HCT116 (cell line): ENCODE measurements around the gene SDC3. TPM values are rescaled to one million over a fixed set of nuclear protein-coding genes. Genes with fewer than 3 reads are reported as not detected.

ENCODE experiments used
- ATAC-seq: fragments of 200-7000 bp; cut with Tn5 transposase; 2 replicates; pipeline ENCODE4 v1.9.1; 2020; ENCODE audit warnings: mild to moderate bottlenecking, moderate library complexity
- BruUV-seq: library from RNA; stranded (reverse); fragments of 400-500 nt; replicated peaks from 2 replicates; lab custom pipeline; 2021; lab: Mats Ljungman, UMichigan
- CTCF ChIA-PET: fragments of 300-600 bp; sonication (Branson Sonifier 250); formaldehyde crosslinking; loops from one replicate; lab custom pipeline; 2021; ENCODE audit warnings: antibody characterized with exemption; lab: Charles Lee
- POLR2A ChIA-PET: fragments of 300-600, 350-600 bp; sonication (Branson Sonifier 250); formaldehyde crosslinking; loops from one replicate; lab custom pipeline; 2021; ENCODE audit warnings: antibody characterized with exemption; lab: Charles Lee
- RAD21 ChIA-PET, 2 experiments: fragments of 300-600 bp; sonication (Branson Sonifier 250); formaldehyde crosslinking; loops; one replicate each; lab custom pipeline; 2023; ENCODE audit warnings: low total read pairs in 2 of 2; ENCODE audit not compliant: uncharacterized antibody in 2 of 2, unreplicated experiment in 2 of 2, low non-redundant PET in 1 of 2; lab: Charles Lee
- DNase-seq: peaks from one replicate; pipeline ENCODE4 v3.0.0-alpha.2; 2010; ENCODE audit warnings: low read depth, low spot score
- H2AFZ ChIP-seq: fragments of 200-600 bp; shearing (Covaris generic), sonication (generic); 2 replicates; pipeline ENCODE4 v1.6.1; 2017; ENCODE audit warnings: low read depth, mixed run types, mixed read lengths, antibody characterized with exemption, low read length; ENCODE audit not compliant: poor library complexity, severe bottlenecking
- H3K27ac ChIP-seq: 2 replicates; pipeline ENCODE4 v1.5.1; 2012; ENCODE audit warnings: low read depth, low read length
- H3K27me3 ChIP-seq: fragments of 200-600 bp; sonication (generic); 2 replicates; pipeline ENCODE4 v1.6.1; 2016; ENCODE audit warnings: mixed run types, low read length, mixed read lengths; ENCODE audit not compliant: insufficient read depth
- H3K36me3 ChIP-seq, 2 experiments: fragments of 200-500 bp in 1 of 2; fragments of 200-600 bp in 1 of 2; sonication (Bioruptor generic) in 1 of 2; sonication (generic) in 1 of 2; 2 replicates each; pipeline versions ENCODE4 v1.5.1 to v1.6.1; 2014 to 2016; ENCODE audit warnings: low read length in 2 of 2, inconsistent platforms in 1 of 2, mixed read lengths in 1 of 2, mixed run types in 1 of 2; ENCODE audit not compliant: insufficient read depth in 2 of 2, control insufficient read depth in 1 of 2
- H3K4me1 ChIP-seq, 2 experiments: fragments of 200-600 bp in 1 of 2; sonication (generic) in 1 of 2; 2 replicates each; pipeline versions ENCODE4 v1.5.1 to v1.6.1; 2012 to 2017; ENCODE audit warnings: low read length in 2 of 2, inconsistent platforms in 1 of 2, mild to moderate bottlenecking in 1 of 2, mixed read lengths in 1 of 2, mixed run types in 1 of 2, moderate library complexity in 1 of 2; ENCODE audit not compliant: insufficient read depth in 2 of 2, control insufficient read depth in 1 of 2
- H3K4me2 ChIP-seq: fragments of 200-600 bp; sonication (generic); 2 replicates; pipeline ENCODE4 v1.6.1; 2017; ENCODE audit warnings: mixed run types, low read length, mixed read lengths
- H3K4me3 ChIP-seq, 2 experiments: fragments of 200-600 bp in 1 of 2; sonication (generic) in 1 of 2; replicated peaks in 1 of 2; 2 replicates each; pipeline ENCODE4 v1.5.1; 2011 to 2016; ENCODE audit warnings: low read length in 2 of 2, control low read depth in 1 of 2, low read depth in 1 of 2, mild to moderate bottlenecking in 1 of 2, mixed read lengths in 1 of 2, mixed run types in 1 of 2
- H3K79me2 ChIP-seq: fragments of 200-600 bp; sonication (generic); 2 replicates; pipeline ENCODE4 v1.6.1; 2017; ENCODE audit warnings: mild to moderate bottlenecking, mixed run types, low read length, moderate library complexity, mixed read lengths; ENCODE audit not compliant: insufficient read depth
- H3K9ac ChIP-seq: fragments of 200-600 bp; sonication (generic); 2 replicates; pipeline ENCODE4 v1.6.1; 2016; ENCODE audit warnings: low read length, mixed read lengths
- H3K9me2 ChIP-seq: fragments of 200-600 bp; sonication (generic), shearing (Covaris generic); 2 replicates; pipeline ENCODE4 v1.6.1; 2017; ENCODE audit warnings: mixed run types, mild to moderate bottlenecking, moderate library complexity; ENCODE audit not compliant: insufficient read depth
- H3K9me3 ChIP-seq, 2 experiments: fragments of 200-500 bp in 1 of 2; fragments of 200-600 bp in 1 of 2; sonication (Bioruptor generic) in 1 of 2; sonication (generic) in 1 of 2; 2 replicates each; pipeline ENCODE4 v1.6.1; 2014 to 2017; ENCODE audit warnings: low read length in 2 of 2, mixed read lengths in 2 of 2, inconsistent platforms in 1 of 2, low read depth in 1 of 2, mild to moderate bottlenecking in 1 of 2, mixed run types in 1 of 2, moderate library complexity in 1 of 2; ENCODE audit not compliant: control insufficient read depth in 1 of 2, insufficient read depth in 1 of 2
- H4K20me1 ChIP-seq: fragments of 200-600 bp; sonication (generic), shearing (Covaris generic); 2 replicates; pipeline ENCODE4 v1.6.1; 2017; ENCODE audit warnings: mixed run types, mild to moderate bottlenecking, moderate library complexity; ENCODE audit not compliant: insufficient read depth
- EZH2 ChIP-seq: fragments of 200-600 bp; sonication (generic); IDR thresholded peaks from 2 replicates; pipeline ENCODE4 v1.6.1; 2017; ENCODE audit warnings: antibody characterized with exemption, mixed run types
- EZH2phosphoT487 ChIP-seq: fragments of 200-600 bp; IDR thresholded peaks from 2 replicates; pipeline ENCODE4 v1.6.1; 2018; ENCODE audit warnings: antibody characterized with exemption, borderline replicate concordance
- FOSL1 ChIP-seq: IDR thresholded peaks from 2 replicates; pipeline ENCODE4 v1.6.1; 2012; ENCODE audit warnings: low read depth
- JUND ChIP-seq: IDR thresholded peaks from 2 replicates; pipeline ENCODE4 v1.6.1; 2012
- POLR2A ChIP-seq: IDR thresholded peaks from 2 replicates; pipeline ENCODE4 v1.7.0; 2011; ENCODE audit warnings: borderline replicate concordance; ENCODE audit not compliant: insufficient read depth, insufficient read length; ENCODE audit errors: extremely low read depth
- POLR2AphosphoS5 ChIP-seq: IDR thresholded peaks from 2 replicates; pipeline ENCODE4 v1.6.1; 2011; ENCODE audit warnings: mild to moderate bottlenecking, low read depth, low read length, moderate library complexity
- RAD21 ChIP-seq: IDR thresholded peaks from 2 replicates; pipeline ENCODE4 v1.6.1; 2012; ENCODE audit warnings: low read depth, mild to moderate bottlenecking
- SIN3A ChIP-seq: IDR thresholded peaks from 2 replicates; pipeline ENCODE4 v1.6.1; 2012; ENCODE audit warnings: low read depth
- SP1 ChIP-seq: IDR thresholded peaks from 2 replicates; pipeline ENCODE4 v1.6.1; 2012; ENCODE audit warnings: low read depth
- TCF7L2 ChIP-seq: IDR thresholded peaks from 2 replicates; pipeline ENCODE4 v1.7.0; 2011; ENCODE audit warnings: borderline replicate concordance, inconsistent platforms; ENCODE audit not compliant: insufficient read depth, insufficient read length; ENCODE audit errors: extremely low read depth
- YY1 ChIP-seq: IDR thresholded peaks from 2 replicates; pipeline ENCODE4 v1.6.1; 2011; ENCODE audit warnings: low read length, low read depth, moderate library complexity, mild to moderate bottlenecking; ENCODE audit not compliant: insufficient replicate concordance; ENCODE audit errors: extremely low read depth
- ZFX ChIP-seq: fragments of 450-650 bp; IDR thresholded peaks from 2 replicates; pipeline ENCODE4 v1.6.1; 2017
- intact Hi-C: fragments of 100-400 bp; cut with micrococcal nuclease; formaldehyde crosslinking; loops from 2 replicates; pipeline ENCODE4 v1.10.0; 2022
- total RNA-seq: library from RNA; stranded (reverse); gene quantifications from one replicate; pipeline ENCODE4 v1.2.1, GENCODE V29; 2021; ENCODE audit not compliant: unreplicated experiment
- TF ChIP-seq, protein P1 (sequence below): IDR thresholded peaks from 2 replicates; pipeline ENCODE4 v1.6.1; 2012
- TF ChIP-seq, protein P2 (sequence below): IDR thresholded peaks from 2 replicates; pipeline ENCODE4 v1.6.1; 2012
- TF ChIP-seq, protein P3 (sequence below): IDR thresholded peaks from 2 replicates; pipeline ENCODE4 v1.6.1; 2012; ENCODE audit warnings: low read depth

The SDC3 gene
- total RNA-seq, 1 experiment from 2014 or later = 40.1 TPM

DNA sequence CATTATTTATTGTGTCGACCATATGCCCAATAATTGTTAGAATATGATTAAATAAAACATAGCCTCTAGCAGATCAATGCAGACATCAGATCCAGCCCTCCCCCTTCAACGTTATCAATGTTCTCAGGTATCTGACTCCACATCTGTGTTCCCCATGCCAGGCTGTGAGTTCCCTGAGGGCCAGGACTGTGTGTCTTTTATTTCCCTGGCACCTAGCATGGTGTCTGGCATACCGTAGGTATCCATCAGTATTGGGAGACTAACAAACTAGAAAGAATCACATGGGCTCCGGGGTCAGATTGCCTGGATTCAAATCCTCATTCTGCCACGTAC is 48.3 kb downstream of the SDC3 start:
- no TSS peak for BruUV-seq
- Histone ChIP-seq H3K4me3 (no peak overlapping the region), H3K79me2 (no peaks in the 10 kb centered on the region), H4K20me1 (no peaks in the 10 kb centered on the region), H3K4me1 (peaks cover 0 to 8% of the 10 kb centered on the region in 2 experiments; a peak in 1 of 4 replicates), H3K9ac (no peak overlapping the region), H3K36me3 (no peaks in the 10 kb centered on the region), H2AFZ (no peak overlapping the region), H3K27me3 (0 out of 2 replicates have a peak, but pooled peaks cover 1% of the 10 kb centered on the region), H3K9me3 (no peaks in the 10 kb centered on the region), H3K4me2 (no peak overlapping the region), H3K27ac (no peak overlapping the region), H3K9me2 (no peaks in the 10 kb centered on the region)
- RAD21 ChIA-PET = no interaction called here
- CTCF ChIA-PET = no interaction called here
- POLR2A ChIA-PET = no interaction called here
- ATAC-seq (no peak), DNase-seq (no peak)
- TF ChIP-seq RAD21 = no peak
- TF ChIP-seq, protein P1, sequence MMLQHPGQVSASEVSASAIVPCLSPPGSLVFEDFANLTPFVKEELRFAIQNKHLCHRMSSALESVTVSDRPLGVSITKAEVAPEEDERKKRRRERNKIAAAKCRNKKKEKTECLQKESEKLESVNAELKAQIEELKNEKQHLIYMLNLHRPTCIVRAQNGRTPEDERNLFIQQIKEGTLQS = no peak
- no peak for TF ChIP-seq EZH2
- no peak for TF ChIP-seq JUND
- TF ChIP-seq, protein P2, sequence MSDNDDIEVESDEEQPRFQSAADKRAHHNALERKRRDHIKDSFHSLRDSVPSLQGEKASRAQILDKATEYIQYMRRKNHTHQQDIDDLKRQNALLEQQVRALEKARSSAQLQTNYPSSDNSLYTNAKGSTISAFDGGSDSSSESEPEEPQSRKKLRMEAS = no peak
- TF ChIP-seq FOSL1 = no peak
- no peak for TF ChIP-seq POLR2AphosphoS5
- TF ChIP-seq YY1 = no peak
- no peak for TF ChIP-seq TCF7L2
- TF ChIP-seq ZFX = no peak
- TF ChIP-seq, protein P3, sequence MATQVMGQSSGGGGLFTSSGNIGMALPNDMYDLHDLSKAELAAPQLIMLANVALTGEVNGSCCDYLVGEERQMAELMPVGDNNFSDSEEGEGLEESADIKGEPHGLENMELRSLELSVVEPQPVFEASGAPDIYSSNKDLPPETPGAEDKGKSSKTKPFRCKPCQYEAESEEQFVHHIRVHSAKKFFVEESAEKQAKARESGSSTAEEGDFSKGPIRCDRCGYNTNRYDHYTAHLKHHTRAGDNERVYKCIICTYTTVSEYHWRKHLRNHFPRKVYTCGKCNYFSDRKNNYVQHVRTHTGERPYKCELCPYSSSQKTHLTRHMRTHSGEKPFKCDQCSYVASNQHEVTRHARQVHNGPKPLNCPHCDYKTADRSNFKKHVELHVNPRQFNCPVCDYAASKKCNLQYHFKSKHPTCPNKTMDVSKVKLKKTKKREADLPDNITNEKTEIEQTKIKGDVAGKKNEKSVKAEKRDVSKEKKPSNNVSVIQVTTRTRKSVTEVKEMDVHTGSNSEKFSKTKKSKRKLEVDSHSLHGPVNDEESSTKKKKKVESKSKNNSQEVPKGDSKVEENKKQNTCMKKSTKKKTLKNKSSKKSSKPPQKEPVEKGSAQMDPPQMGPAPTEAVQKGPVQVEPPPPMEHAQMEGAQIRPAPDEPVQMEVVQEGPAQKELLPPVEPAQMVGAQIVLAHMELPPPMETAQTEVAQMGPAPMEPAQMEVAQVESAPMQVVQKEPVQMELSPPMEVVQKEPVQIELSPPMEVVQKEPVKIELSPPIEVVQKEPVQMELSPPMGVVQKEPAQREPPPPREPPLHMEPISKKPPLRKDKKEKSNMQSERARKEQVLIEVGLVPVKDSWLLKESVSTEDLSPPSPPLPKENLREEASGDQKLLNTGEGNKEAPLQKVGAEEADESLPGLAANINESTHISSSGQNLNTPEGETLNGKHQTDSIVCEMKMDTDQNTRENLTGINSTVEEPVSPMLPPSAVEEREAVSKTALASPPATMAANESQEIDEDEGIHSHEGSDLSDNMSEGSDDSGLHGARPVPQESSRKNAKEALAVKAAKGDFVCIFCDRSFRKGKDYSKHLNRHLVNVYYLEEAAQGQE = no peak
- no peak for TF ChIP-seq SP1
- no peak for TF ChIP-seq EZH2phosphoT487
- no peak for TF ChIP-seq SIN3A
- no peak for TF ChIP-seq POLR2A
- intact Hi-C loops = no loop called here
